Hepatocyte (in vitro differentiated cells): Measurements from ENCODE around the gene TOR4A. TPM values are rescaled to one million over a fixed set of nuclear protein-coding genes. Genes with fewer than 3 reads are reported as not detected.
A peak's percentile ranks its signal among the peaks of the same experiment; 100 is the strongest.

ENCODE experiments used
- DNase-seq: peaks from one replicate; pipeline ENCODE4 v3.0.0-alpha.2; 2016; ENCODE audit warnings: low spot score
- H2AFZ ChIP-seq: fragments of 200-600 bp; sonication (generic); 2 replicates; pipeline ENCODE4 v1.6.0; 2016; ENCODE audit warnings: antibody characterized with exemption, mild to moderate bottlenecking
- H3K27ac ChIP-seq: fragments of 200-600 bp; sonication (generic); 2 replicates; pipeline ENCODE4 v1.5.1; 2016; ENCODE audit warnings: mild to moderate bottlenecking
- H3K27me3 ChIP-seq: fragments of 200-600 bp; sonication (generic); 2 replicates; pipeline ENCODE4 v1.6.1; 2016
- H3K36me3 ChIP-seq: fragments of 200-600 bp; sonication (generic); replicated peaks from 2 replicates; pipeline ENCODE4 v1.5.1; 2016; ENCODE audit warnings: low read depth; ENCODE audit not compliant: insufficient read depth
- H3K4me1 ChIP-seq: fragments of 200-600 bp; sonication (generic); 2 replicates; pipeline ENCODE4 v1.5.1; 2016; ENCODE audit warnings: mild to moderate bottlenecking, moderate library complexity; ENCODE audit not compliant: insufficient read depth
- H3K4me2 ChIP-seq: fragments of 200-600 bp; sonication (generic); 2 replicates; pipeline ENCODE4 v1.6.0; 2016
- H3K4me3 ChIP-seq: fragments of 200-600 bp; sonication (generic); 2 replicates; pipeline ENCODE4 v1.5.1; 2016; ENCODE audit warnings: mild to moderate bottlenecking
- H3K79me2 ChIP-seq: fragments of 200-600 bp; sonication (generic); 2 replicates; pipeline ENCODE4 v1.6.0; 2017; ENCODE audit warnings: mild to moderate bottlenecking
- H3K9me2 ChIP-seq: fragments of 200-600 bp; sonication (generic); replicated peaks from 2 replicates; pipeline ENCODE4 v1.6.0; 2017; ENCODE audit warnings: mild to moderate bottlenecking; ENCODE audit not compliant: insufficient read depth
- H3K9me3 ChIP-seq: fragments of 200-600 bp; sonication (generic); 2 replicates; pipeline ENCODE4 v1.5.1; 2016; ENCODE audit warnings: low read depth, mild to moderate bottlenecking
- H4K20me1 ChIP-seq: fragments of 200-600 bp; sonication (generic); 2 replicates; pipeline ENCODE4 v1.6.0; 2016; ENCODE audit warnings: mild to moderate bottlenecking; ENCODE audit not compliant: insufficient read depth, poor library complexity, severe bottlenecking
- EZH2 ChIP-seq: fragments of 200-600 bp; sonication (generic); IDR thresholded peaks from 2 replicates; pipeline ENCODE4 v1.6.1; 2016; ENCODE audit warnings: antibody characterized with exemption, mild to moderate bottlenecking, borderline replicate concordance
- EZH2phosphoT487 ChIP-seq: fragments of 200-600 bp; sonication (generic); IDR thresholded peaks from one replicate; pipeline ENCODE4 v1.6.1; 2018; ENCODE audit warnings: antibody characterized with exemption, mild to moderate bottlenecking, low read depth, moderate library complexity; ENCODE audit not compliant: unreplicated experiment, severe bottlenecking
- WGBS: methylation state at CpG from one replicate; pipeline ENCODE4 v1.1.6; 2016; ENCODE audit warnings: low lambda C conversion rate; ENCODE audit errors: missing lambda C conversion rate; 5-methylcytosine and 5-hydroxymethylcytosine counted together
- polyA plus RNA-seq: library from polyadenylated mRNA; unstranded; fragments of >200 nt; fragmentation: Nextera tagmentation; extraction: Ambion mirVana; gene quantifications from 2 replicates; pipeline ENCODE4 v1.2.1, GENCODE V29; 2016
- total RNA-seq: library from RNA; depleted of rRNA; stranded (reverse); fragments of >200 nt; gene quantifications from 2 replicates; pipeline ENCODE4 v1.2.3, GENCODE V29; 2014
- TF ChIP-seq, protein P1 (sequence below): fragments of 200-600 bp; sonication (generic); IDR thresholded peaks from 2 replicates; pipeline ENCODE4 v1.5.1; 2016; ENCODE audit warnings: antibody characterized with exemption, mild to moderate bottlenecking; ENCODE audit not compliant: poor library complexity

TOR4A gene
- total and polyA plus RNA-seq, 2 experiments from 2014 or later, result 8.0 to 14.4 TPM

DNA sequence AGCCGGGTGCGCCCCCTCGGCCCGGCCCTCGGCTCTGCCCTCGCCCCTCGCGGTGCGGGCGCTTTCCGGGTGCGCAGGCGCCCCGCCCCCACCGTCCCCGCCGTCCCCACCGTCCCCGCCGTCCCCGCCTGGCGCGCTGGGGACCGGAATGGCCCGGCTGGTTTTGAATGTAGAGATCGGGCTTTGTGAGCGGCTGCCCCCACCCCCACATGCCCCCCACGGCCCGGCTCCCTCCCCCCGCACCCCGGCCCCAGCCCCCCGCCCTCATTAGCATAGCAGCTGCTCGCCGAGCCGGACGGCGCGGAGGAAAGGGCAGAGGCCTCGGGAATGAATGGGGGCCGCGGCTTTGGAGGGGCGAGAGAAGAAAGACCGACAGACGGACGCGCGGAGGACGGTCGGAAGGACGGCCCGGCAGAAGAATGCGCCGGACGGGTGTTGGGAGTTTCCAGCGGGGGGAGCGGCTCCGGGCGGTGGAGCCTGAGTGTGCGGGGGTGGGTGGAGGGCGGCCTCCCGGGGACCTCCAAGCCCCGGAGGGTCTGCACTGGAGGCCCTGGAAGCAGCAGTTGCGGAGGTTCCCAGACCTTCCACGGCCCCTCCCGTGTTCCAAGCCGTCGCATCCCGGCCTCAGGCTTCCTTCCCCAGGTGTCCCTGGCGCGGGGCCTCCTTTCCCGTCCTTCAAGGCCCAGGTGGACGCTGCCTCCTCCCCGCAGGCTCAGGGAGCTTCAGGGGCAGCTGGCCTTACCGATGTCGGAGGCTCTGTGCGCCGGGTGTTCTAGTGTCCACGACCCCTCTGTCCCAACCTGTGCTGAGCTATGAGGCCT, 18.5 kb downstream of the TOR4A start:
- Histone ChIP-seq H2AFZ (no peak overlapping the region), H3K9me2 (no peaks in the 10 kb centered on the region), H3K36me3 (no peaks in the 10 kb centered on the region), H4K20me1 (peaks cover 3% of the 10 kb centered on the region), H3K4me2 (peak overlapping the region; percentile 91), H3K4me3 (peak overlapping the region; percentile 7), H3K79me2 (peaks cover 9% of the 10 kb centered on the region), H3K27ac (no peak overlapping the region), H3K27me3 (no peaks in the 10 kb centered on the region), H3K4me1 (peaks cover 56% of the 10 kb centered on the region), H3K9me3 (no peaks in the 10 kb centered on the region)
- WGBS, result 19% methylated on average over 30 of the region's 78 CpGs
- TF ChIP-seq, protein P1, sequence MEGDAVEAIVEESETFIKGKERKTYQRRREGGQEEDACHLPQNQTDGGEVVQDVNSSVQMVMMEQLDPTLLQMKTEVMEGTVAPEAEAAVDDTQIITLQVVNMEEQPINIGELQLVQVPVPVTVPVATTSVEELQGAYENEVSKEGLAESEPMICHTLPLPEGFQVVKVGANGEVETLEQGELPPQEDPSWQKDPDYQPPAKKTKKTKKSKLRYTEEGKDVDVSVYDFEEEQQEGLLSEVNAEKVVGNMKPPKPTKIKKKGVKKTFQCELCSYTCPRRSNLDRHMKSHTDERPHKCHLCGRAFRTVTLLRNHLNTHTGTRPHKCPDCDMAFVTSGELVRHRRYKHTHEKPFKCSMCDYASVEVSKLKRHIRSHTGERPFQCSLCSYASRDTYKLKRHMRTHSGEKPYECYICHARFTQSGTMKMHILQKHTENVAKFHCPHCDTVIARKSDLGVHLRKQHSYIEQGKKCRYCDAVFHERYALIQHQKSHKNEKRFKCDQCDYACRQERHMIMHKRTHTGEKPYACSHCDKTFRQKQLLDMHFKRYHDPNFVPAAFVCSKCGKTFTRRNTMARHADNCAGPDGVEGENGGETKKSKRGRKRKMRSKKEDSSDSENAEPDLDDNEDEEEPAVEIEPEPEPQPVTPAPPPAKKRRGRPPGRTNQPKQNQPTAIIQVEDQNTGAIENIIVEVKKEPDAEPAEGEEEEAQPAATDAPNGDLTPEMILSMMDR, result no peak
- TF ChIP-seq EZH2phosphoT487 (no peak), EZH2 (no peak)
- no peak for DNase-seq

DNA sequence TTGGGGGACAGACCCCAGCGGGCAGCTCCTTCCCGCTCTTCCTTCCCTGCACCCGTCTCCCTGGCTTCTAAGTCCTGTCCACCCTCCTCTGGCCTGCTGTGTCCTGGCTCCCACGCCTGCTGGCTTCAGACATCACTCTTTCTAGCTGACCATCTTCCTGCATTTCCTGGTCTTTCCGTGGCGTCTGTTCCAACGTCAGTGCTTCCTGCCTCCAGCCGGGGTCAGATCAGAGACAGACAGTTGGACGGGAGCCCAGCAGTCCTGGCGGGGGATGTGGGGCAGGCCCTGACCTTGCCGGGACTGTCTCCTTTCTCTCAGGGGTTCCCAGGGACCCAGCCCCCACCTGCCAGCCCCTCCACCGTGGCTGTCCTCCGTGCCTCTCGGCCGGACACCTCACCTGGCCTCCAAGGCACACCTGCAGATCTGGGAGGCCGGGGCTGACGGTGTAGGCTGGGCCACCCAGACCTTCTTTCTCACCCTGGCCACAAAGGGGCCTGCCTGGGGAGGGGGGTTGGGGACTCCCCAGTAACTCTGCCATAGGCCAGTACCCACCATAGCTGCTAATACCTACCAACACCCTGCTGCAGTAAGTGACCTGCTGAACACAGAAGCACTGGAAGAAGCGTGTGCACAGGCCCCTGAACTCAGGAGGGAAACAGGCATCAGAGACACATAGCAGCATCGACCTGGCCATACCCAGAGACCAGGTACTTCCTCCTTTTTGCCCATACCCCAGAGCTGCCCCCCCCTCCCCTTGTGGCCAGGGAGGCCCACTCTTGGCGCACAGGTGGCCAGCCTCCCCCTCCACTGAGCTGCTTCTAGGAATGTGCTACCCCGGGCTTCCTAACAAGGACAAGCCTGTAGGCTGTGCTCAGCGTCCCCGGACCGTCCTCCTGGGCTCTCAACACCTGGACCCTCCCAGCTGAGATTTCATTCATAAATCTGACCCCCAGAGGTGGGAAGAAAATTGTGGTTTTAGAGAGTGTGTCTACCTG, 19.4 kb downstream of the TOR4A start:
- no peaks in the 10 kb centered on the region for H3K9me2 ChIP-seq
- H3K79me2 ChIP-seq, result peaks cover 9% of the 10 kb centered on the region
- 62% methylated on average over 22 of the region's 24 CpGs for WGBS
- H3K27ac ChIP-seq, result no peak overlapping the region
- no peak overlapping the region for H2AFZ ChIP-seq
- H3K9me3 ChIP-seq, result no peaks in the 10 kb centered on the region
- peaks cover 60% of the 10 kb centered on the region for H3K4me1 ChIP-seq
- H3K27me3 ChIP-seq, result no peaks in the 10 kb centered on the region
- H4K20me1 ChIP-seq, result peaks cover 3% of the 10 kb centered on the region
- H3K36me3 ChIP-seq, result no peaks in the 10 kb centered on the region
- no peak overlapping the region for H3K4me3 ChIP-seq
- TF ChIP-seq, protein P1, result no peak
- TF ChIP-seq EZH2 (no peak), EZH2phosphoT487 (no peak)
- peak overlapping the region; percentile 91 for H3K4me2 ChIP-seq
- no peak for DNase-seq

DNA sequence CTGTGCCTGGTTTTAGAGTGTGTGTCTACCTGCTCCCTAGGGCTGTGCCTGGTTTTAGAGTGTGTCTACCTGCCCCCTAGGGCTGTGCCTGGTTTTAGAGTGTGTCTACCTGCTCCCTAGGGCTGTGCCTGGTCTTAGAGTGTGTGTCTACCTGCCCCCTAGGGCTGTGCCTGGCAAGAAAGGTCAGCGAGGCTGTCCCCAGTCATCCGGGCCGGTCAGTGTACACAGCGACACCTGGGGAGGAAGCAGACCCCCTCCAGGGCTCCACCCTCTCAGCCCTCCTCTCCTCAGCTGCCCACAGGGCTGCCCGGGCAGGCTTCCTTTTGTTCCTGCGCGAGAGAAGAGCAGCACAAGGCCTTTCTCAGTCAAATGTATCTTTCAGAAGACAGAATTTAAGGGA, 20.4 kb downstream of the TOR4A start:
- Histone ChIP-seq H2AFZ (no peak overlapping the region), H3K9me2 (no peaks in the 10 kb centered on the region), H3K36me3 (no peaks in the 10 kb centered on the region), H3K79me2 (peaks cover 9% of the 10 kb centered on the region), H3K4me3 (no peak overlapping the region), H3K9me3 (no peaks in the 10 kb centered on the region), H3K27ac (peak overlapping the region; percentile 20), H3K27me3 (no peaks in the 10 kb centered on the region), H3K4me2 (no peak overlapping the region), H3K4me1 (peaks cover 61% of the 10 kb centered on the region), H4K20me1 (peaks cover 3% of the 10 kb centered on the region)
- DNase-seq, result no peak
- no peak for TF ChIP-seq EZH2phosphoT487
- TF ChIP-seq EZH2, result no peak
- TF ChIP-seq, protein P1, result no peak
- WGBS, result 56% methylated on average over 7 of the region's 7 CpGs
